H1 (cell line): ENCODE results near the gene SLC6A20. TPM values are rescaled to one million over a fixed set of nuclear protein-coding genes. Genes with fewer than 3 reads are reported as not detected.

ENCODE experiments used
- CTCF ChIA-PET: fragments of 300-600 bp; sonication (Branson Sonifier 250); formaldehyde crosslinking; loops from one replicate; lab custom pipeline; 2021; ENCODE audit not compliant: partially characterized antibody; lab: Charles Lee
- POLR2A ChIA-PET: fragments of 300-600 bp; sonication (Branson Sonifier 250); formaldehyde crosslinking; loops from one replicate; lab custom pipeline; 2021; ENCODE audit warnings: inconsistent platforms; ENCODE audit not compliant: partially characterized antibody; lab: Charles Lee
- DNase-seq, 2 experiments: peaks; one replicate each; pipeline versions ENCODE4 v3.0.0 to v3.0.0-alpha.2; 2010 to 2022; ENCODE audit warnings: low spot score in 2 of 2, low read depth in 1 of 2, mixed read lengths in 1 of 2
- FAIRE-seq: peaks from 2 replicates; lab custom pipeline; 2011; peaks lifted over from hg19 to GRCh38; lab: Jason Lieb, UNC
- H2AFZ ChIP-seq: 2 replicates; pipeline ENCODE4 v1.8.1; 2012; ENCODE audit warnings: low read length, inconsistent platforms
- H2AK5ac ChIP-seq: 2 replicates; pipeline ENCODE4 v1.6.1; 2013; ENCODE audit warnings: low read depth, low read length
- H2BK120ac ChIP-seq: replicated peaks from 2 replicates; pipeline ENCODE3; 2013; ENCODE audit warnings: low read depth, low read length, inconsistent platforms
- H2BK12ac ChIP-seq: 2 replicates; pipeline ENCODE4 v1.6.1; 2013; ENCODE audit warnings: low read depth, low read length
- H2BK15ac ChIP-seq: 2 replicates; pipeline ENCODE4 v1.6.1; 2013; ENCODE audit warnings: low read length
- H2BK20ac ChIP-seq: 2 replicates; pipeline ENCODE4 v1.6.1; 2013; ENCODE audit warnings: low read length
- H2BK5ac ChIP-seq: 2 replicates; pipeline ENCODE4 v1.6.1; 2013; ENCODE audit warnings: low read depth, low read length
- H3K14ac ChIP-seq: 2 replicates; pipeline ENCODE4 v1.6.1; 2013; ENCODE audit warnings: inconsistent platforms; ENCODE audit not compliant: insufficient read length
- H3K18ac ChIP-seq: 2 replicates; pipeline ENCODE4 v1.6.1; 2013; ENCODE audit warnings: low read length; ENCODE audit errors: extremely low read depth
- H3K23ac ChIP-seq: 2 replicates; pipeline ENCODE4 v1.6.1; 2013; ENCODE audit warnings: inconsistent platforms; ENCODE audit not compliant: insufficient read length
- H3K23me2 ChIP-seq: 2 replicates; pipeline ENCODE4 v1.6.1; 2013; ENCODE audit warnings: low read depth, low read length
- H3K27ac ChIP-seq: 2 replicates; pipeline ENCODE4 v1.6.1; 2011; ENCODE audit warnings: low read depth, low read length, inconsistent platforms
- H3K27me3 ChIP-seq, 4 experiments: replicated peaks in 1 of 4; 1 replicate in 1 of 4; 2 replicates in 3 of 4; pipeline versions ENCODE4 v1.6.1 to v1.8.1; 2011 to 2013; ENCODE audit warnings: low read length in 3 of 4, mild to moderate bottlenecking in 3 of 4, inconsistent platforms in 2 of 4, mixed read lengths in 2 of 4, moderate library complexity in 1 of 4; ENCODE audit not compliant: control insufficient read depth in 3 of 4, insufficient read depth in 3 of 4; ENCODE audit errors: extremely low read depth in 1 of 4
- H3K36me3 ChIP-seq, 4 experiments: 2 replicates each; pipeline versions ENCODE4 v1.6.1 to v1.8.1; 2011 to 2013; ENCODE audit warnings: mild to moderate bottlenecking in 4 of 4, low read length in 3 of 4, moderate library complexity in 2 of 4, control low read depth in 1 of 4, inconsistent platforms in 1 of 4; ENCODE audit not compliant: insufficient read depth in 4 of 4, control insufficient read depth in 2 of 4
- H3K4ac ChIP-seq: replicated peaks from 2 replicates; pipeline ENCODE3; 2013; ENCODE audit warnings: low read length, low read depth, mixed read lengths, inconsistent platforms; ENCODE audit not compliant: insufficient read length
- H3K4me1 ChIP-seq, 4 experiments: replicated peaks in 1 of 4; 1 replicate in 1 of 4; 2 replicates in 3 of 4; pipeline versions ENCODE4 v1.6.1 to v1.8.1; 2011 to 2013; ENCODE audit warnings: low read length in 3 of 4, inconsistent platforms in 2 of 4, mixed read lengths in 1 of 4; ENCODE audit not compliant: insufficient read depth in 4 of 4, control insufficient read depth in 3 of 4
- H3K4me2 ChIP-seq, 2 experiments: 2 replicates each; pipeline versions ENCODE4 v1.6.1 to v1.8.1; 2011 to 2013; ENCODE audit warnings: low read depth in 2 of 2, low read length in 2 of 2, control low read depth in 1 of 2, inconsistent platforms in 1 of 2, mild to moderate bottlenecking in 1 of 2; ENCODE audit not compliant: insufficient read depth in 1 of 2
- H3K4me3 ChIP-seq, 4 experiments: fragments of 200-600, 300-600 bp in 1 of 4; sonication (generic), shearing (Covaris generic), sonication (Bioruptor Twin) in 1 of 4; 2 replicates each; pipeline versions ENCODE4 v1.5.1 to v1.8.1; 2011 to 2016; ENCODE audit warnings: low read length in 4 of 4, low read depth in 3 of 4, control low read depth in 2 of 4, inconsistent platforms in 2 of 4, mild to moderate bottlenecking in 2 of 4, mixed read lengths in 1 of 4, moderate library complexity in 1 of 4; ENCODE audit not compliant: insufficient read depth in 2 of 4; ENCODE audit errors: extremely low read depth in 1 of 4
- H3K56ac ChIP-seq: replicated peaks from 2 replicates; pipeline ENCODE3; 2013; ENCODE audit warnings: low read depth, mild to moderate bottlenecking, mixed read lengths, low read length, inconsistent platforms; ENCODE audit not compliant: insufficient read length
- H3K79me1 ChIP-seq: 2 replicates; pipeline ENCODE4 v1.6.1; 2013; ENCODE audit warnings: low read depth, low read length, control low read depth
- H3K79me2 ChIP-seq, 2 experiments: 2 replicates each; pipeline versions ENCODE4 v1.6.1 to v1.8.1; 2012 to 2013; ENCODE audit warnings: low read length in 2 of 2, mild to moderate bottlenecking in 2 of 2, inconsistent platforms in 1 of 2; ENCODE audit not compliant: insufficient read depth in 2 of 2, control insufficient read depth in 1 of 2
- H3K9ac ChIP-seq, 4 experiments: replicated peaks in 1 of 4; 1 replicate in 1 of 4; 2 replicates in 3 of 4; pipeline versions ENCODE4 v1.6.1 to v1.8.1; 2011 to 2013; ENCODE audit warnings: low read depth in 3 of 4, low read length in 3 of 4, control low read depth in 2 of 4, mild to moderate bottlenecking in 2 of 4, moderate library complexity in 2 of 4, inconsistent platforms in 1 of 4; ENCODE audit errors: extremely low read depth in 1 of 4
- H3K9me3 ChIP-seq, 2 experiments: 2 replicates each; pipeline versions ENCODE4 v1.6.1 to v1.8.1; 2012 to 2013; ENCODE audit warnings: mild to moderate bottlenecking in 2 of 2, moderate library complexity in 2 of 2, control low read depth in 1 of 2, inconsistent platforms in 1 of 2, low read depth in 1 of 2, low read length in 1 of 2, mixed read lengths in 1 of 2; ENCODE audit not compliant: insufficient read depth in 2 of 2
- H4K20me1 ChIP-seq, 2 experiments: replicated peaks in 1 of 2; 2 replicates each; pipeline versions ENCODE3 to v1.8.1; 2011 to 2013; ENCODE audit warnings: inconsistent platforms in 2 of 2, low read length in 2 of 2, mild to moderate bottlenecking in 1 of 2; ENCODE audit not compliant: insufficient read depth in 2 of 2, control insufficient read depth in 1 of 2
- H4K5ac ChIP-seq: 2 replicates; pipeline ENCODE4 v1.6.1; 2013; ENCODE audit warnings: low read length, low read depth, mixed read lengths, inconsistent platforms; ENCODE audit not compliant: insufficient read length
- H4K8ac ChIP-seq: 2 replicates; pipeline ENCODE4 v1.8.0; 2013; ENCODE audit warnings: mild to moderate bottlenecking, moderate library complexity, low read length, inconsistent platforms; ENCODE audit not compliant: insufficient read depth; ENCODE audit errors: extremely low read depth
- H4K91ac ChIP-seq: replicated peaks from 2 replicates; pipeline ENCODE3; 2013; ENCODE audit warnings: low read length, mixed read lengths, inconsistent platforms; ENCODE audit not compliant: insufficient read length
- BRCA1 ChIP-seq: IDR thresholded peaks from 2 replicates; pipeline ENCODE4 v1.6.1; 2012; ENCODE audit warnings: low read depth, low read length, improper control_type of control experiment
- JUND ChIP-seq: IDR thresholded peaks from 2 replicates; pipeline ENCODE4 v1.6.1; 2011; ENCODE audit warnings: mild to moderate bottlenecking, improper control_type of control experiment, low read length
- TEAD4 ChIP-seq: IDR thresholded peaks from 2 replicates; pipeline ENCODE4 v1.6.1; 2012; ENCODE audit warnings: low read depth, low read length, inconsistent platforms, mixed read lengths
- WGBS, 2 experiments: shearing (Covaris generic) in 1 of 2; methylation state at CpG; one replicate each; pipeline versions ENCODE4 v1.1.6 to v1.1.7; 2013 to 2015; ENCODE audit warnings: low lambda C conversion rate in 2 of 2, mixed read lengths in 2 of 2, inconsistent platforms in 1 of 2, low coverage in 1 of 2, missing lambda C conversion rate in 1 of 2; ENCODE audit not compliant: insufficient replicate concordance in 2 of 2, insufficient coverage in 1 of 2, insufficient read length in 1 of 2; ENCODE audit errors: extremely low coverage in 1 of 2, missing lambda C conversion rate in 1 of 2; 5-methylcytosine and 5-hydroxymethylcytosine counted together
- polyA plus RNA-seq, 7 experiments: library from polyadenylated mRNA; depleted of rRNA in 3 of 7; stranded (reverse) in 5 of 7; unstranded in 2 of 7; fragments of >200 nt in 5 of 7; fragments of 200-250 nt in 2 of 7; gene quantifications; 1 replicate in 5 of 7; 2 replicates in 1 of 7; 4 replicates in 1 of 7; pipeline versions ENCODE4 v1.2.1 to v1.2.3, GENCODE V29; 2011 to 2013; ENCODE audit warnings: missing spikeins in 2 of 7, mixed read lengths in 2 of 7
- total RNA-seq: library from RNA; stranded (reverse); fragmentation: NEBNext Ultra II Directional; extraction: Animal tissue kit (Norgen Biotek cat#: 25700); gene quantifications from 2 replicates; pipeline ENCODE4 v1.2.1, GENCODE V29; 2021

The SLC6A20 gene
- total and polyA plus RNA-seq, 2 of the 8 experiments (the other 6 are each of a cell fraction or from before 2014, with no cell fraction given): 0.05 TPM; not detected in 1

- FAIRE-seq (no peak), DNase-seq (no peak)
- Histone ChIP-seq H4K8ac (no peak overlapping the region), H3K4ac (no peak overlapping the region), H4K91ac (no peak overlapping the region), H3K27me3 (no peaks in the 10 kb centered on the region), H3K79me1 (no peaks in the 10 kb centered on the region; the same call in 1 of the 2 replicates), H2AFZ (no peak overlapping the region), H3K56ac (no peak overlapping the region), H2BK20ac (no peak overlapping the region), H4K5ac (no peak overlapping the region), H3K9ac (no peak overlapping the region), H2BK5ac (no peak overlapping the region)
- CTCF ChIA-PET: interaction anchor here (1.4 kb wide), 1 partner anchor 89 kb away, joined by 3 read pairs; no protein-coding TSS in a partner anchor
- WGBS, 2 experiments: 93% methylated on average over 4 of the region's 4 CpGs; no CpG with 5 or more reads in 1 of the 2 experiments
- TF ChIP-seq JUND (no peak), BRCA1 (no peak), TEAD4 (no peak)
- TF ChIP-seq, all 59 proteins: peak for 0
- no peak overlapping the region for H3K23ac ChIP-seq
- H2BK15ac ChIP-seq: no peak overlapping the region
- H3K27ac ChIP-seq: no peak overlapping the region
- H3K4me3 ChIP-seq: no peak overlapping the region
- 0 out of 4 replicates have a peak, but pooled peaks cover 0 to 2% of the 10 kb centered on the region in 2 experiments for H3K79me2 ChIP-seq
- H3K4me1 ChIP-seq: peaks cover 8 to 22% (median 14%) of the 10 kb centered on the region in 4 experiments
- no peak overlapping the region for H2BK12ac ChIP-seq
- peaks cover 2 to 78% (median 24%) of the 10 kb centered on the region in 4 experiments for H3K36me3 ChIP-seq
- no peaks in the 10 kb centered on the region for H3K23me2 ChIP-seq
- H3K14ac ChIP-seq: no peak overlapping the region
- no peak overlapping the region for H3K18ac ChIP-seq
- no peak overlapping the region for H3K4me2 ChIP-seq
- H2AK5ac ChIP-seq: no peak overlapping the region
- peaks cover 2 to 4% of the 10 kb centered on the region in 2 experiments for H4K20me1 ChIP-seq
- POLR2A ChIA-PET: interaction anchor here (1.9 kb wide), 1 partner anchor 12 kb away, joined by 4 read pairs; no protein-coding TSS in a partner anchor
- H2BK120ac ChIP-seq: no peak overlapping the region
- no peaks in the 10 kb centered on the region for H3K9me3 ChIP-seq
Measured at GRCh38 chr3:45742461-45743089, 53.8 kb downstream of the SLC6A20 start.
